T-helper 1 cell (primary cell): ENCODE data around the gene SYN1.
"Not testable (repeated sequence)": the region's sequence is repeated elsewhere in the genome, so short reads cannot be mapped to it uniquely, and the experiment has no call there.

Experiments used
- DNase-seq, 5 donors: peaks; one replicate each; pipeline ENCODE4 v3.0.0-alpha.2; 2012 to 2020

The SYN1 gene

DNA sequence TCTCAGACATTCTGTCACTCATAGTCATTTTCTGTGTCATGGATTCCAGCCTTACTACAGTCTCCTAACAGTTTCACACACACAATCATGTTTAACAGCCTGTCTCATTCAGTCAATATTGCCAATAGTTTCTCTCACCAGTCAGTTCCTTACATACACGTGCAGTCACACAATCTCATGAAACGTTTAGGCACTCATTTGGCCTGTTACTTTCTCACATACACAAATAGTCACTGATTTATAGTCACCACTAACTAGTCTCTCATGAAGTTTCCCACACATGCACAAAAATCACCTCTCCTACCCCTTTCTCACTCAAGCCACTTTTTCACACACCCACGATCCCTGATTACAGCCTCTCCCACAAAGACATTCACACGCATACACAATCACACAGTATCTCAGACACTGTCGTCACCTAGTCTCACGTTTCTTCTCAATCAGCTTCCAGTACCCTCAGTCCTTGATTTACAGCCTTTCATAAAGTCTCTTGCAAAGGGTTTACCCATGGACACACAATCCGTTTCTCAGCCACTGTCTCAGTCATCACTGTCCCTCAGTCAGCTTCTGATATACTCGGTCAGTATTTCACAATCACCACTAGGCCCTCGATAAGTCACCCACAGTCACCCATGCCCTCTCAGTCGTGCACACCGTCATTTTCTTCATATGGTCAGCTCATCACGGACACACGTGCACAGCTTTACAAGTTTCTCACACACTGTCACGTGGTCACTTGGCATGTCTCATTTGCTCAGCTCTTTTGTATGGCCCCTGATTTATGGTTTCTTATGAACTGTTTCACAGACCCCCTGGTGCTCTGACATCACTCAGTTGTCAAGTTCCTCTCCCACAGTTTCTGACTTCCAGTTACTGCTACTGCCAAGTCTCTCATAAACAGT, 14.3 kb upstream of the SYN1 start:
- no peak for DNase-seq

- DNase-seq: no peak
These were observed 13.0 kb upstream of the SYN1 start for GRCh38 chrX:47632666-47633065.

DNA sequence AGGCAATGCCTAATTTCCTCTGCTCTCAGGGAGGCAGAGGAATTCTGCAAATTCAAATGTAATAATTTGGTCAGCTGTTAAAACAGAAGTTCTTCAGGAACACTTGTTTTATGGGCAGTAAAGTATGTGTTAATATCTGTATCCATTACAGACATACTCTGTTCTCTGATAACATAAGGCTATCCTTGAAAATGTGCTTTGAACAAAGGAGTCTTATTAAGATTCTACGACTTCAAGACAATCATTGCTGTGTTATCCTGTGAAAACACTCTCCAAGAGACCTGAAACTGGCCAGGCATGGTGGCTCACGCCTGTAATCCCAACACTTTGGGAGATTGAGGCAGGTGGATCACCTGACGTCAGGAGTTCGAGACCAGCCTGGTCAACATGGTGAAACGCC, 12.0 kb upstream of the SYN1 start:
- no peak for DNase-seq

DNA sequence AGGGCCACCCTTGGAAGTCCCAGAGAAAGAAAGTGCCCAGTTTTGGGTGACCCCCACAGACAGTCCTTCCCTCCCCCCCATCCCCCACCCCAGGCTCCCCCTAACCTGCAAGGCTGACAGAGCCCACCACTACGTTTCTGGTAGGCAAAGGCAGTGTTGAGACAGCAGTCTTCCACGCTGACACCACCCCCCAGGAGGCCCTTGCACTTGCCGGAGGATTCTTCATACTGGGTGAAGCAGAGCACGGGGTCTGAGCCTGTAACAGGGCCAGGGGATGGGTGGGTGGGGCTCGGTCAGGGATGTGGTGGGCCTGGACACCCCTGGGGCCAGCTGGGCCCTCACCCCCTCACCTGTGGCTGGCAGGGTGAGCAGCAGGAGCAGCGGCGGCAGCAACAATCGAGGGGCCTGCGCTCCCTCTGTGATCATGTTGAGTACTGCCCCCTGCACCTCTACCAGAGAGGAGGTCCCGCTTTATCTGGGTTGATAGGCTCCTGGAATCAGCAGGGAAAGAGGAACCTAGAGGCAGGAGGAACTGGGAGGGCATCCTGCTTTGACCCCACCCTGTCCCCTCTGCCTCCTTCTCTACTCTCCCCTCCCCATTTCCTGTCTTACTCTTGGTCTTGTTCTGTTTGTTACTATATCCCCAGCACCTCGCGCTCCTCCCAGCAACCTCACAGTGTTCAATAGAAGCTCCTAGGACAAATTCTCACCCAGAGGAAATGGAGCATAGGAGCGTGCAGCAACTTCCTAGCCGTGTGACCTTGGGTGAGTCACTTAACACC, 10.0 kb upstream of the SYN1 start, which contains the start of gene CFP:
CFP (minus strand) TSS at position 512 of the 782 bp plus-strand sequence; CDS start at position 426, 86 bp downstream.
- peak in 1 of 5 donors; percentile 25 for DNase-seq

DNA sequence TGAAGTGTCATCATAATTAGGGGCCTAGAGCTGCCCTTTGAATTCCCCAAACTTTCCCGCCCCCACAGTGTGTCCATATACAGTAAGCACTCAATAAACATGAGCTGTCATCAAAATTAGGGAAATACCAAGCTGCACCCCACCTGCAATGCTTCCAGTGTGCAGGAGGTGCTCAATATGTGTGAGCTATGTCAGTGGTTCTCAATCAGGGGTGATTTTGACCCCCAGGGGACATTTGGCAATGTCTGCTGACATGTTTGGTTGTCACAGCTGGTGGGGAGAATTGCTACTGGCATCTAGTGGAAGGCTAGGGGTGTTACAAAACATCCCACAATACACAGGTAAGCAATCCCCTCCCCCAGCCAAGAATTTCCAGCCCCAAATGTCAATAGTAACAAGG, 9.3 kb upstream of the SYN1 start:
- DNase-seq: no peak

DNA sequence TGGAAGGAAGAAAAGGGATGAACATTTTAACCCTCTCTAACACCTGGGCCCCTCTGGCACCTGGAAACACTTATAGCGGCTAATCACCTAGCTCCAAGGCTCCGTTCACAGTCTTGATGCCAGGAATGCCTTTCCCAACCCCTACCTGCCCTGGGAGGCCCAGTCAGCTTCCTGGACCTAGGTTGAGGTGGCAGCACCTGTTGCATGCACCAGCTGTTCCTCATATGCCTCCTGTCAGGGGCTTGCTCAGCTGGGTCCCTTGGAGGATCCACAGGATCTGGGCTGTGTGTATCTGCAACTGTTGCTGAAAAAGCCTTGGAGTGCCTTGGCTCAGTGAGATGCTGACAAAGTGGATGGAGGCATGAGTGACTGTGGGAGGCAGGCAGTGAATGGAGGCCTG, 5.7 kb upstream of the SYN1 start:
- DNase-seq: no peak

DNA sequence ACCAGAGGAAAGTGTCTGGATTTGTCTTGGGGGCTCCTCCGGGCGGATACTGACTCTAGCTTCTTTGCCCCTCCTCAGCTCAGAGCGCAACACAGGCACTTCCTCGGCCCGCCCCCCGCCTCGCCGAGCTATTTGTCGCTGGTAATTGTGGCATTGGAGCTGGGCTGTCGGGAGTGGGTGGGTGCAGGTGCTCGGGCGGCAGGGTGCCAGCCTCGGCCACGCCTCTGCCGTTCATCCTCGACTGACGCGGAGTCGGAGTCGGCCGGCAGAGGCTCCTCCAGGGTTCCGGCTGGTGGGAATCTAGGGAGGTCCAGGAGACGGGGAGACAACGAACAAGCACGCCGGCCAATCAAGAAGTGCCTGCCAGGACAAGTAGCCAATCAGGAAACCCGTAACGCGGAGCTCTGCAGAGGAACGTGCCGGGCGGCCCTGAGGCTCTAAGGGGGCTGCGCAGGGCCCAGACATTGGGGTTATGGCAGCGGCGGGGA, 3.9 kb upstream of the SYN1 start:
- peak in 4 of 5 donors; percentile 18 to 30 (median 23) for DNase-seq

DNA sequence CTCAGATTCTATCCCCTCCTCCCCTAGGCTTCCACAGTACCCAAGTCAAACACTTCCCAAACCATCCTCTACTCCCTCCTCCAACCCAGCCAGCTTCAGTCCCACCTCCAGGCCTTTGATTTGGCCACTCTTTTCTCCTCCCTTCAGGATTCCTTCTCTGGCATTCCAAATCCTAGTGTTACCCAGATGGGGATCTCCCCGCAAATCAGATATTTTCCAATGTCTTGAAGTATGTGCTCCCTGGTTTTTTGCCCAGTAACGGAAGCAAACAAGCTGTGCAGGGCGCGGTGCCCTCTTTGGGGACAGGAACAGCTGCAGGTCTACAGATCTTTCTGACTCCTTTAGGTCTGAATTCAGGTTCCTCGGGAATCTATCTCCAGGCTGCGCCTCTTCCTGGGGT, 2.2 kb upstream of the SYN1 start:
- no peak for DNase-seq

- no peak for DNase-seq
These were observed 637 bp upstream of the SYN1 start for GRCh38 chrX:47620303-47620685.

- DNase-seq: no peak
These were observed 653 bp downstream of the SYN1 start for GRCh38 chrX:47618923-47619485.

GRCh38 chrX:47614618-47615017, 5.0 kb downstream of the SYN1 start:
- DNase-seq: no peak

DNA sequence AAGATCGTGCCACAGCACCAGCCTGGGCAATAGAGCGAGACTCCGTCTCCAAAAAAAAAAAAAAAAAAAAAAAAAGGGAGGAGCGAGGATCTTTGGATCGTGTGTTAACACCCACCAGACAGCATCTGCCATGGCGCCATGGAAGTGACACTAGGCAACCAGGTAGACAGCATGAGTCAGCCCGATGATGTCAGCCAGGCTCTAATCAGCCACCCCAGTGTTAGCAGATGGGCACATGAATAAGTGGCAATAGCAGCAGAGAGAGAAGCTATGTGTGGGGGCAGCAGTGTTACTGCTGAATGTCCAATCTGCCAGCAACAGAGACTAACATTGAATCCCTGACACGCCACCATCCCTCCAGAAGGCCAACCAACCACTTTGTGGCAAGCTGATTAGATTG, 6.6 kb downstream of the SYN1 start:
- no peak for DNase-seq

- no peak for DNase-seq
These were observed 7.2 kb downstream of the SYN1 start for GRCh38 chrX:47612418-47612817.

- DNase-seq: no peak
These were observed 7.7 kb downstream of the SYN1 start for GRCh38 chrX:47611926-47612325.

DNA sequence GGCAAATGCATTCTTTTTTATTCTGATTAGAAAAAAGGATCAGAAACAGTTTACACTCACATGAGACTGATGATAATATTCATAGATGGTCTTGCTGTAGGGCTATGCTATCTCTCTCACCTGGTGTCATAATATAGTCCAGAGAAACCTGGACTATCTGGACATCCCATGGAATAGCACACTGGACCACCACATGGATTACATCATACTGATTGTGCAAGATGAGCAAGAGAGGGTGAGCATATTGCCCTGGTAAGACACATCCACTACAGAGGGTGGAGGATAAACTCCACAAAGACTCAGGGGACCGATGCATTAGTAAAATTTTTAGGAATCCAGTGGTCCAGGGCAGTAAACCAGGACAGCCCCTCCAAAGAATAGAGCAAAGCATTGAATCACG, 8.2 kb downstream of the SYN1 start:
- DNase-seq: no peak

DNA sequence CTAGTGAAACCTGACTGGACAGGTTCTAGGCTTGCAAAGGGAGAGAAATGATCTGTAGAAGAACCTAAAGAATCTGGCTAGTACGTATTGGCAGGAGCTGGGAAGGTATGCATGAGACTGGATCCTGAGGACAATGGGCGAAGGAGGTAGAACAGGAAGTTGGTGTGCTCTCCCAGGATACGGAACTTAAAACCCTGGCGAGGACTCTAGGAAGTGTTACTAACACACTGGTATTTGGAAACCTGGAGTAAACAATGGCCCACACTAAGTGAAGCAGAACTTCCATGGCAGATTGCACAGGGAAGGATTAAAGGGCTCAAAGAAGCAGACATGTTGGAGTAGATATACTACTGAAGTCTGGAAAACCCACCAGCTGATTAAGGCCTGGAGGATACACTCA, 9.1 kb downstream of the SYN1 start:
- no peak for DNase-seq

DNA sequence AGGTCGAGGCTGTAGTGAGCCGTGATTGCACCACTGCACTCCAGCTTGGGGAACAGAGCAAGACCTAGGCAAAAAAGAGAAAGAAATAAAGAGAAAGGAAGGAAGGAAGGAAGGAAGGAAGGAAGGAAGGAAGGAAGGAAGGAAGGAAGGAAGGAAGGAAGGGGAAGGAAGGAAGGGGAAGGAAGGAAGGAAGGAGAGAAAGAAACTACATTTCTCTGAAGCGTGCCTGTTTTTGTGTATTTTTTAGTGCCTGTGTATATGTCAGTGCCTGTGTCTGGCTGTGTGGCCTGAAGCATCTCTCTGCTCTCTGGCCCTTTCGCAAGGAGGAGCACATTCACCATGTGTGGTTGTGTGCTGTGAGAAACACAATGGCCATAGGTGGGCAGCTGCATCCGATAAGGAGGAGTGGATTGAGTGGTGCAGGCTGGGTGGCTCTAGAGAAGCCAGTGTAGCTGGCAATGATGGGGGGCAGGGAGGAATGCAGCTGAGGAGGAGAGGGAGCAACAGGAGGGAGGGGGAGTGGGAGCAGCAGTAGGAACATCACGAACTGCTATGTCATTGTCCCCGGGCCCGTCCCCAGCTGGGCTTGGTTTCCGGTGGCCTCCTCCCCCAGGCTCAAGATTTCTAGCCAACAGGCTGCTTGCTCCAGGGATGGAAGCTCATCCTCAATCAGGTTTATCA, 11.4 kb downstream of the SYN1 start:
- no peak for DNase-seq

GRCh38 chrX:47607091-47607490, 12.6 kb downstream of the SYN1 start:
- no peak for DNase-seq

- no peak for DNase-seq
These were observed 14.6 kb downstream of the SYN1 start for GRCh38 chrX:47605024-47605423.

- not testable (repeated sequence) for DNase-seq
These were observed 16.5 kb downstream of the SYN1 start for GRCh38 chrX:47603125-47603524.

GRCh38 chrX:47597222-47597621, 22.4 kb downstream of the SYN1 start:
- DNase-seq: no peak

- DNase-seq: no peak
These were observed 23.4 kb downstream of the SYN1 start for GRCh38 chrX:47596256-47596655.

DNA sequence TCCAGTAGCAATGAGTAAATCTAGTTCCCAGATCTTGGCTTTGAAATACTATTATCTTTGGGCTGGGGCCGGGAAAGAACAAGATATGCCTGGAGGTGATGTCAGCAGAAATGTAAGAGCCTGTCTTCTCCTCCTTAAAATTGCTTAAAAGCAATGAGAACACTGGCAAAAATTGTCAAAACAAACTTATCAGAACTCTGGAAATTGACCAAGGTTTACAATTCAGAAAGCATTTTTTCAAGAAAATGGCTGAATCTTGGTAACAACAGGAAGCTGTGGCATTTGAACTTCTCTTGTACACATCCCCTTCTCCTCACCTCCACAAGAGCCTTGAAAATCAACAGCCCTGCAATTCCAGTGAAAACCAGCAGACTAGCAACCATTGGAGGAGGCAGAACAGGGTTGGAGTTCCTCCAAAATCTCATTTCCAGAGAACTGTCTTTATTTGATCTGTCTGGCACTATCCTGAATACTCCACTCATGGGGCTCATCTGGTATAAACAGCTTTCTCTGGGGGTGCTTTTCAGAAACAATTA, 23.9 kb downstream of the SYN1 start:
- no peak for DNase-seq
